ENCODE data around the gene OR4C6.

DNA sequence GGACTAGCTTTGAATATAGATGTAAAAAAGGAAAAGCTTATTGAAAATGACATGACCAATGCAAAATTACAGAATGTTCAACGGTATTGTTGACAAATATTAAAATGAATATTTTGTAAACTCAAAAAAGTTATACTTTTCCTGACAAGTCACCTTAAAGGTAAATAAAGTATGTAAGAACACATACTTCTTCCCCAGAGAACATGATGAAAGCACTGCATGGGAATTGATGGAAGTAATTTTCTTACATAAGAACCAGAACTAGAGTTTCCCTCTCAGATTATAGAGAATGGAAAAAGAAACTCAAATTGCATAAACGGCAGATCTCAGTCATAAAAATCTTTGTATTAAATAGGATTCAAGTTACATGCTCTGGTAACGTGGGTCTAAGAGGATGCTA, 27.2 kb upstream of the OR4C6 start, which contains the start of gene OR4P4:
- TF ChIP-seq, protein P1, sequence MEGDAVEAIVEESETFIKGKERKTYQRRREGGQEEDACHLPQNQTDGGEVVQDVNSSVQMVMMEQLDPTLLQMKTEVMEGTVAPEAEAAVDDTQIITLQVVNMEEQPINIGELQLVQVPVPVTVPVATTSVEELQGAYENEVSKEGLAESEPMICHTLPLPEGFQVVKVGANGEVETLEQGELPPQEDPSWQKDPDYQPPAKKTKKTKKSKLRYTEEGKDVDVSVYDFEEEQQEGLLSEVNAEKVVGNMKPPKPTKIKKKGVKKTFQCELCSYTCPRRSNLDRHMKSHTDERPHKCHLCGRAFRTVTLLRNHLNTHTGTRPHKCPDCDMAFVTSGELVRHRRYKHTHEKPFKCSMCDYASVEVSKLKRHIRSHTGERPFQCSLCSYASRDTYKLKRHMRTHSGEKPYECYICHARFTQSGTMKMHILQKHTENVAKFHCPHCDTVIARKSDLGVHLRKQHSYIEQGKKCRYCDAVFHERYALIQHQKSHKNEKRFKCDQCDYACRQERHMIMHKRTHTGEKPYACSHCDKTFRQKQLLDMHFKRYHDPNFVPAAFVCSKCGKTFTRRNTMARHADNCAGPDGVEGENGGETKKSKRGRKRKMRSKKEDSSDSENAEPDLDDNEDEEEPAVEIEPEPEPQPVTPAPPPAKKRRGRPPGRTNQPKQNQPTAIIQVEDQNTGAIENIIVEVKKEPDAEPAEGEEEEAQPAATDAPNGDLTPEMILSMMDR (IDR thresholded peaks at IDR 0.05) = no peak
- no peak for TF ChIP-seq POLR2A (IDR thresholded peaks at IDR 0.05)
